Measurements from ENCODE around the gene RXFP4.

Gene RXFP4

DNA sequence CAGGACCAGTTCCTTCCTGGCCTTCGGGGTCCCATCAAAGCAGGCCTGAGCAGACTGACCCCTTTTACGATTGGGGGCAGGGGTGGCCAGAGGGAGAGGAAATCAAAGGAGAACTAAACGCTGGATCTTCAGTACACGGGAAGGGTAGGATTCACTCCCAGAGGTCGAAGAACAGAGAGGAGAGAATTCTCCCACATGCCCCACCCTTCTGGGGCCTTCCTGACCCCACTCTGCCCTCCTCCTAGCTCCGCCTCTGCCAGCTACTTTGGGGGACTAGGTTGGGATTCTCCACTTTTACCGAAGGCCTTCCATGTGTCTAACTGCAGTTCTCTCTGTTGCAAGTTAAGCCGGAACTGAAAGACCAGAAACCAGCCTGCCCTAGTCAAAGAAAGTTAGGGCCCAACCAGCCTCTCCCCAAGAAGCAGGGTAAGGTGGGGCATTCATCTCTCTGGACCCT lies 37.6 kb downstream of the RXFP4 start:
- Histone ChIP-seq H3K9ac (ENCODE audit: low read length) (peak overlapping the region; percentile 90), H3K36me3 (ENCODE audit: low read length) (no peaks in the 10 kb centered on the region), H3K4me2 (ENCODE audit: low read depth, low read length, poor library complexity, severe bottlenecking) (peak overlapping the region; percentile 95), H3K4me3 (ENCODE audit: insufficient read depth, low read length, poor library complexity, severe bottlenecking) (peak overlapping the region; percentile 94), H3K79me2 (ENCODE audit: insufficient read depth, low read length) (peaks cover 51% of the 10 kb centered on the region), H3K27ac (ENCODE audit: low read depth, low read length) (peak overlapping the region; percentile 97), H2AFZ (ENCODE audit: low read depth, low read length, severe bottlenecking) (peak overlapping the region; percentile 32), H3K9me2 (replicated peaks; ENCODE audit: insufficient read depth, low read length) (no peaks in the 10 kb centered on the region), H3K9me3 (ENCODE audit: insufficient read depth, low read length) (no peaks in the 10 kb centered on the region), H3K27me3 (ENCODE audit: low read length) (no peaks in the 10 kb centered on the region), H4K20me1 (ENCODE audit: low read depth, low read length) (no peaks in the 10 kb centered on the region; the same call in 1 of the 2 replicates), H3F3A (ENCODE audit: insufficient read depth) (peaks cover 35% of the 10 kb centered on the region)
- TF ChIP-seq, protein P1, sequence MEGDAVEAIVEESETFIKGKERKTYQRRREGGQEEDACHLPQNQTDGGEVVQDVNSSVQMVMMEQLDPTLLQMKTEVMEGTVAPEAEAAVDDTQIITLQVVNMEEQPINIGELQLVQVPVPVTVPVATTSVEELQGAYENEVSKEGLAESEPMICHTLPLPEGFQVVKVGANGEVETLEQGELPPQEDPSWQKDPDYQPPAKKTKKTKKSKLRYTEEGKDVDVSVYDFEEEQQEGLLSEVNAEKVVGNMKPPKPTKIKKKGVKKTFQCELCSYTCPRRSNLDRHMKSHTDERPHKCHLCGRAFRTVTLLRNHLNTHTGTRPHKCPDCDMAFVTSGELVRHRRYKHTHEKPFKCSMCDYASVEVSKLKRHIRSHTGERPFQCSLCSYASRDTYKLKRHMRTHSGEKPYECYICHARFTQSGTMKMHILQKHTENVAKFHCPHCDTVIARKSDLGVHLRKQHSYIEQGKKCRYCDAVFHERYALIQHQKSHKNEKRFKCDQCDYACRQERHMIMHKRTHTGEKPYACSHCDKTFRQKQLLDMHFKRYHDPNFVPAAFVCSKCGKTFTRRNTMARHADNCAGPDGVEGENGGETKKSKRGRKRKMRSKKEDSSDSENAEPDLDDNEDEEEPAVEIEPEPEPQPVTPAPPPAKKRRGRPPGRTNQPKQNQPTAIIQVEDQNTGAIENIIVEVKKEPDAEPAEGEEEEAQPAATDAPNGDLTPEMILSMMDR (IDR thresholded peaks at IDR 0.05; ENCODE audit: insufficient read depth, low read length, poor library complexity, severe bottlenecking), result no peak
- no peak for TF ChIP-seq EZH2phosphoT487 (conservative IDR thresholded peaks at IDR 0.05; ENCODE audit: low read length)

DNA sequence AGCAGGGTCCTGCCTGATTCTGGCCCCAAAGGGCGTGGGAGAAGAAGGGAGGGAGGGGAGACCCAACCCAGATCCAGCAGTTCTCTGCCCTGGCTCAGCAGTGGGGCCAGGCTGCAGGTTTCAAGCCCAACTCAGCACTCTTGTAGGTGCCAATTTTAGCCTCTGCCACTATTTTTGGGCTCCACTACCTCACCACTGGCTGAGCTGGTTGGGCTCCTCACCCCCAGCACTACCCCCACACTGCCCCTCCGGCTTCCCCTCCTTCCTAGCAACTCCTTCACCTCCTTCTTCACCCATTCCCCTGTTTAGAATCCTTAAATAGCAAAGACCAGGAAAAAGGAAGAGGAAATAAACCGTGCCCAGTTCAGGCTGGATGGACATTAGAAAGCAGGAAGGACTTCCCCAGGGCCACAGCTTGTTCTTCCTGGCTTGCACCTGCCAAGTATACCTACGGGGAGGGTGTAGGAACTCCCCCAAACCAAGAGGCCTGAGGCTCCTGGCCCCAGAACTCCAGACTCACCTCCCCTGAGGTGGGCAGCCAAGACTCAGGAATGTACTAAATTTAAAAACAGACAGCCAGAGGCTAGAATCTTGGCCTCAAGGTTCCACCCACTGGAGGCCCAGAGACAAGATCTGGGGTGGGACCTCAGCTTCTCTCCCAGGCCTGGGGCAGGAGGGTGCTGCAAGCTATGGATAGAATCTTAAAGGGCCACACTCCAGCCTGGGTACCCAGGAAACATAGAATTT lies 38.3 kb downstream of the RXFP4 start:
- Histone ChIP-seq H3K9me3 (ENCODE audit: insufficient read depth, low read length) (no peaks in the 10 kb centered on the region), H3F3A (ENCODE audit: insufficient read depth) (peaks cover 35% of the 10 kb centered on the region), H3K79me2 (ENCODE audit: insufficient read depth, low read length) (peaks cover 43% of the 10 kb centered on the region), H3K4me3 (ENCODE audit: insufficient read depth, low read length, poor library complexity, severe bottlenecking) (peak overlapping the region; percentile 94), H4K20me1 (ENCODE audit: low read depth, low read length) (no peaks in the 10 kb centered on the region; the same call in 1 of the 2 replicates), H3K9me2 (replicated peaks; ENCODE audit: insufficient read depth, low read length) (no peaks in the 10 kb centered on the region), H3K27ac (ENCODE audit: low read depth, low read length) (peak overlapping the region; percentile 97), H3K9ac (ENCODE audit: low read length) (peak overlapping the region; percentile 90), H2AFZ (ENCODE audit: low read depth, low read length, severe bottlenecking) (no peak overlapping the region), H3K27me3 (ENCODE audit: low read length) (no peaks in the 10 kb centered on the region), H3K36me3 (ENCODE audit: low read length) (no peaks in the 10 kb centered on the region), H3K4me2 (ENCODE audit: low read depth, low read length, poor library complexity, severe bottlenecking) (peak overlapping the region; percentile 95)
- TF ChIP-seq EZH2phosphoT487 (conservative IDR thresholded peaks at IDR 0.05; ENCODE audit: low read length), result no peak
- TF ChIP-seq, protein P1 (IDR thresholded peaks at IDR 0.05; ENCODE audit: insufficient read depth, low read length, poor library complexity, severe bottlenecking), result no peak

DNA sequence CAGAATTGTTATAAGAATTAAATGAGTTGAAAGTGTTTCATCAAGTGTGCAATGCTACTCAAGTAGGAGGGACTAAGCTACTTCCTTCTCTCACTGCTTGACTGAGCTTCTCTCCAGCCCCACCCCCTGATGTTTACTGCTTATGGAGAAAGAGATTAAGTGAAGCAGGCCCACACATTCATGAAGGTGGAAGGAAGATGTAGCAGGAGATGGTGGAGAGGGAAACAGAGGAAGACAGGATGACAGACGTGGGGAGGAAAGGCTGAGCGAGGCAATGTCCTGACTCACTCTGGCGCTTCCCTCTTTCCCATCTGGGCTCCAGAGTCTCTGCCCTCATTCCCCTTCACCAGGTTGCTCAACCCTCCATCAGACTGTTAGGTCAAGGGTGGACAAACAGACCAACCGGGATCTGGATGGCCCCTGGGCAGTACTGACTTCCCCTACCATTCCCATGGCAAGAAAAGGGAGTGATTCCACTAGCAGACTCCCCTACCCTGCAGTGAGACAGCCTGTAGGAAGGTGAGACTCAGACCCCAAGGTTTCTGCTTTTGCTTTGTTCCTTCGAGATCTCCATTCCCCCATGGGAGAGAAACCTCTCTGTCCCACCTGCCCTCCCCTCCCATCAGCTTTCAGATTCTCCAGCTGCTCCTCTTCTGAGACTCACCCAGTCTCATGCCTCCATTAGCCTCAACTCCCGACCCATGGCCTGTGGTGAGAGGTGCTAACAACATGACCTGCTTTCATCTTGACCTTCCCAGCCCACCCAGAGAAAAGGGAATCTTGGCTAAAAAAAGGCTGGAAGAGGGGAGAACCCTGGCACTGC lies 40.0 kb downstream of the RXFP4 start:
- peak overlapping the region; percentile 94 for H3K4me3 ChIP-seq (ENCODE audit: insufficient read depth, low read length, poor library complexity, severe bottlenecking)
- H3K27ac ChIP-seq (ENCODE audit: low read depth, low read length), result peak overlapping the region; percentile 97

More for the DNA sequence above, 40.0 kb downstream of the RXFP4 start:
- Histone ChIP-seq H3K9me2 (replicated peaks; ENCODE audit: insufficient read depth, low read length) (no peaks in the 10 kb centered on the region), H2AFZ (ENCODE audit: low read depth, low read length, severe bottlenecking) (no peak overlapping the region), H3K36me3 (ENCODE audit: low read length) (no peaks in the 10 kb centered on the region), H3K9me3 (ENCODE audit: insufficient read depth, low read length) (no peaks in the 10 kb centered on the region), H3F3A (ENCODE audit: insufficient read depth) (peaks cover 35% of the 10 kb centered on the region), H3K4me2 (ENCODE audit: low read depth, low read length, poor library complexity, severe bottlenecking) (peak overlapping the region; percentile 95), H3K27me3 (ENCODE audit: low read length) (no peaks in the 10 kb centered on the region), H4K20me1 (ENCODE audit: low read depth, low read length) (no peaks in the 10 kb centered on the region), H3K9ac (ENCODE audit: low read length) (peak overlapping the region; percentile 90), H3K79me2 (ENCODE audit: insufficient read depth, low read length) (peaks cover 26% of the 10 kb centered on the region)
- no peak for TF ChIP-seq EZH2phosphoT487 (conservative IDR thresholded peaks at IDR 0.05; ENCODE audit: low read length)
- TF ChIP-seq, protein P1 (IDR thresholded peaks at IDR 0.05; ENCODE audit: insufficient read depth, low read length, poor library complexity, severe bottlenecking), result no peak

All from SU-DHL-6 (cell line).